Right renal cortex interstitium (tissue), 3 donors: ENCODE measurements around the gene HES7. TPM values are rescaled to one million over a fixed set of nuclear protein-coding genes. Genes with fewer than 3 reads are reported as not detected.
"Not testable (repeated sequence)": the region's sequence is repeated elsewhere in the genome, so short reads cannot be mapped to it uniquely, and the experiment has no call there.

Source experiments
- DNase-seq, 3 donors: peaks; one replicate each; pipeline ENCODE4 v3.0.0-alpha.2; 2013; ENCODE audit warnings: low read depth in 3 of 3, low spot score in 2 of 3
- polyA plus RNA-seq, 3 donors: library from polyadenylated mRNA; unstranded; fragments of 120-200 nt; gene quantifications; one replicate each; pipeline ENCODE4 v1.2.1, GENCODE V29; 2013; ENCODE audit not compliant: insufficient read length in 3 of 3

Gene HES7
- polyA plus RNA-seq, 3 donors, result not detected

DNA sequence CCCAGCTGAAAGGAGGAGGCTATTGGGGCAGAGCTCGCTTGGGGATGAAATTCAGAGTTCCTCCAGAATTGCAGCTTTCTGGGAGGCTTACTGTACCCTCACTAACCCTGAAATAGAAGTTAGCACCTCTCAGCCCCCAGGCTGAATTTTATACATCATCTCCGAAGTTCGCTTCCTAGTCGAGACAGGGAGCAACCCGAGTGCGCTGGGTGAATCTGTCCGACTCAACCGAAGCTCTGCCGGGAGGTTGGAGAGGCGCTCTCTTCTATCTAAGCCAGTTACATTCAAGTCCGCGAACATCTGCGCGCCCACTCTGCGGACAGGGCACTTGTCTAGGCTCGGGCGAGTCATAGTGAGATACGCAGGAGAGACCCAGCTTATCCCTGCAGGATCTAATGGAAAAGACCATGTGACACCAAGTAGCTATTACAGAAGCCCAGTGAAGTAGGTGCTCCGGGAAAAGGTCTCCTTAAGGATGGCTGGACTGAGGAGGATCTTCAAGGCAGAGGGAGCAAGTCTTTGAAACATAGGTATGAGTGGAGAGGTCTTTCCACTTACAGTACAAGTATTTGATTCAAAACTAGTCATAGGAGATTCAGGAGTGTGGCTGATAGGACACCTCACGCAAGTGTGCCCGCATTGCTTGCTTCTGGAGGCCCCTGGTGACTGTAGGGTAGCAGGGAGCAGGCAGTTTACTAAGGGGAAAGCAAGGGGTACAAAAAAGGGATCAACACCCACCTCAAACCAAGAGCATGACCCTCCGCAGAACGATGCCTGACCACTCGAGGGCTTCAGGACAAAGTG, 646 bp upstream of the HES7 start:
- no peak for DNase-seq

DNA sequence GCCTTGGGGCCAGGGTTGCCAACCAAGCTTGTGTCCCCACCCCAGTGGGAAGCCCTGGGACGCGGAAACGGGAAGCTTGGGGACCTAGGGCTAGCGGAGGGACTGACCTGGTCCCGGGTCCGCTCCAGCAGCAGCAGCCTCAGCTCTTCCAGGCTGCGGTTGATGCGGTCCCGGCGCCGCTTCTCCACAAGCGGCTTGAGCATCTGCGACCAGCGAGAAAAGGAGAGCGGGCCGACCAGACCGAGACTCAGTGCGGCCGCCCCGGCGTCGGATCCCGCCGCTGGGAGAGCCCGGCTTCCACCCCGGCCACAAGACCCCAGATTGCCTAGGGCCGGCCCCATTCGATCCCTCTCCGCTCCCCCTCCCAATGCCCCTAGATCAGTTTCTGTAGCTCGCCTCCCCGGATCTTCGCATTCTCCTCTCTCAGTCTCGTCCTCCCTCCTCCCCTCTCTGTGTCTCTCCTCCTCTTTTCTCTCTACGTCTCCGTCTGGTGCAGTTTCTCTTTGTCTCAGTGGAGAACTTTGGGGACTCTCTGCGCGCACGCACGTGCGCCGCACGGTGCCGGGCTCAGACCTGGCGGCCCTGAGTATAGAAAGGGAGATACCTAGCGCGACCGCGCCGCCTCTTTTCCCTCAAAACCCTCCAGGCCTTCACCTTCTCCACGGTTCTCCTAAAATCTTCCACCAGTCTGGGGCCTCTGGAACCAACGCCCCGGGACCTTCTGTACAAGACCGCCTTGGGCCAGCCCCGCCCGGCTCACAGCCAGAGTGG, 797 bp downstream of the HES7 start:
- no peak for DNase-seq

DNA sequence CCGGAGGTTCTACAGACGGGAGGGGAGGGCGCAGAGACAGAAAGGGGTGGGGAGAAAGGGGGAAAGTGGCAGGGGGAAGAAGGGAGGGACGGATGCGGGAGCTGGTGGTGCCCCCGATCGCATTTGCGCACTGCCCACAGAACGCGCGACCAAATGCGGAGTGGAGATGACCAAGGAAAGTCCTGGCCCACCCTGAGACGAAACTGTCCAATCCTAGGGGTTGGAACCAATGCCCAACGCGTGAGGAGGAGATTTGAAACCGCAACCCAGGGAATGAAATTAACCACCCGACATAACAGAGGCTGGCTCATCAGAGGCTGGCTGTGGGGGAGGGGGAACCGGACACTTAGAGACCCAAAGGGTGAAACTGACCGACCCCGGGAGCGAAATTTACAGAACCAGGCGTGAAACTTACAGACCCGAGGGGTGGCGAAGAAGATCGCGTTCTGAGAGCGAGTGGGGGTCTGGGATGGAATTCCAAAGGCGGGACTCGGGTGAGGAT, 1.4 kb downstream of the HES7 start:
- no peak for DNase-seq

DNA sequence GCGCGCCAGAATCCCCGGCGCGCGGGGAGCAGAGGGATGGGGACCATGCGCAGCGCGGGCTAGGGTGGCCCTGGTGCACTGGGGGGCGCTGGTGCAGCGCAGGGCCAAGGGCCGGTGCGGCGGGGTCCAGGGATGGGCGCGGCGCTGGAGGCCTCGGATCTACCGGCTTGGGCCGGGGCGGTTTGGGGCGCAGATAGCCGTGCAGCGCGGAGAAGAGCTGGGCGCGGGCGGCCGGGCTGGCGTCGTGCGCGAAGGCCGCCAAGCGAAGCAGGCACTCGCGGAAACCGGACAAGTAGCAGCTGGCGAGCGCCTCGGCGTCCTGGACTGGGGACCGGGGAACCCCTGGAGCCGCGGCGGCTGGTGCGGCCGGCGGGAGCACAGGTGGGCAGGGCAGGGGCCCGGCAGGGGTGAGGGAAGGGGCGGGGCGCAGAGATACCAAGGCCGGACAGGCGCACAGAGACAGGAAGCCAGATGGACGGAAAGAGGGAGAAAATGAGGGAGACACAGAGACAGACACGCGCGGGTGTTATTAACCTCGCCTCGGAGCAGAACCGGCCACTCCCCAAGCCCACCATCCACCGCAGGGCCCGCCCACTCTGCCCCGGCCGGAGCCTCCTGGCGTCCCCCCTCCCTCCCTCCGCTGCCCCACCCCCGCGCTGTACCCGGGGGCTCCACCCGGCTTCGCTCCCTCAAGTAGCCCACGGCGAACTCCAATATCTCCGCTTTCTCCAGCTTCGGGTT, 2.1 kb downstream of the HES7 start:
- DNase-seq, result no peak

DNA sequence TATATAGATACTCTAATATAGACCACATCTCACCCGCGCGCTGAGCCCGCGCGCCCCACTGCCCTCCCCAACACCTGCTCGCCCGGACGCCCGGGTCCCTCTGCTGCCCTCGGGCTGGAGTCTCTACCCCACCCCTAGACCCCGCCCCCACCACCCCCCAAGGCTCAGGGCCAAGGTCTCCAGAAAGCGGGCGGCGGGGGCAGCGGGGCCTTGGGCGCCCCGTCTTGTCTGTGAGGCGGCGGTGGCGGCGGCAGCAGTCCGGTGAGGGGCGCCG, 2.6 kb downstream of the HES7 start:
- no peak for DNase-seq

DNA sequence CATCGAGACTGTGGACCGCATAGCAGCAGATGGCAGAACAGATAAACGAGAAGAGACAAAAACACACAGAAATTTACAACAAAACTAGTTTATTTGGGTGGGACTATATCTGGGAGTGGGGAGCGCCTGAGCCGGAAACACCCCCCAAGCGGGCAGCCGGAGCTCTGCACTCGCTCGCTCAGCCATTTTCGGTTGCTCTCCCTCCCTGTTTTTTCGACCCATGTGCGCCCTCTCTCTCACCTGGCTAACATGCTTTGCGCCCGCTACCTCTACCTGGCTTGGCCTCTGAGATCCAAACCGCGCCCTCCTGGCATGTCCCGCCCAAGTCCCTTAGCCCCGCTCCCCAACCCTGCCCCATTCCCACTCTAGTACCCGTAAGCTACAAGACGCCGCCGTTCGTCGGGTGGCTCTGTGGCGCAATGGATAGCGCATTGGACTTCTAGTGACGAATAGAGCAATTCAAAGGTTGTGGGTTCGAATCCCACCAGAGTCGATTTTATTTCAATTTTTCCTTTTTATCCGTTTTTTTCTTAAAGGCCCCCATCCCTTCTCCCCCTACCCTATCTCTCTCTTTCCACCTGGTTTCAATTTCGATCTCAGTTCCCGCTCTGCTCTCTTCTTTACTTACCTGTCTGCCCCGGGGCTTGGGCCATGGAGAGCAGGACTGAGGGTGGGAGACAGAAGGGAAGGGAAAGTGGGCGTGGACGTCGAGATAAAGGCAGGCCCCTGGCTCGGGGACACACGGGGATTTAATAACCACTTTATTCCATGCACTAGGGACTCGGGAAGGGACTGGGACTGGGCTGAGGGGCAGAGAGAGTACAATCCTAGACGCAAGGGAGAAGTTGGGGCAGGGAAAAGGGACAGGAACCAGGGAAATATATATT, 3.1 kb downstream of the HES7 start:
- DNase-seq, result no peak

DNA sequence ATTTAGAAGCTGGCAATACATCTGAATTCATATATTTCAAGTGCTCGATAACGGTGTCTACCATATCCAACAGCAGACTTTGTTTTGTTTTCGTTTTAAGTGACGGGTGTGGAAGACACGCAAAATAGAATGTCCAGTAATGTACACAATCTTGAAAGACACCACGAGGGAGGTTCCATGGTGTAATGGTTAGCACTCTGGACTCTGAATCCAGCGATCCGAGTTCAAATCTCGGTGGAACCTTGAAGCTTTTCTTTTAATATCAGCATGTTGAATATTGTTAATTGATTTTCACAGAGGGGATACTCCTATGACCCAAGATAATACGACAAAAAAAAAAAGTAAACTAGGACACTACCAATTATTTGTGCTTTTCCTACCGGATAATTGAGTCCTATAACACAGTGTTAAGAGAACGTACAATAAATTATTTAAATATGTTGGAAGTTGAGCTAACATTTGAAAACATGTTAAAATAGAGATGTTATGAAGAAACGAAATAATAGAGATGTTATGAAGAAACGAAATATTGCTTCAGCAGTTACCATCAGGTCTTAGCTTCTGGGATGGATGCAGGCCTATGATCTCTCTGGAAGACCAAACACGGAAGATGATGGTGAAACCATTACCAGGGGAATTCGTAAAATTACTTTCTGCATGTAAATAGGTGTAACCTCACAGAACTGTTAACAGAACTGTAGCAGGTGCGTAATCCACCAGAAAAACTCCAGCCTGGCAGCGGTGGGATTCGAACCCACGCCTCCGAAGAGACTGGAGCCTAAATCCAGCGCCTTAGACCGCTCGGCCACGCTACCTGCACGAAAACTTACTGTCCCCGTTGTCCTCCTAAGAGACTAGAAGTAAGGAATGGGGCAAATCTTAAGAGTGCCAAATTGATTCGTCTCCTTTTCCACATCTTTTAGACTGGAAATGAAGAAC, 4.1 kb downstream of the HES7 start:
- peak in 2 of 3 donors; percentile 90 to 91 for DNase-seq

DNA sequence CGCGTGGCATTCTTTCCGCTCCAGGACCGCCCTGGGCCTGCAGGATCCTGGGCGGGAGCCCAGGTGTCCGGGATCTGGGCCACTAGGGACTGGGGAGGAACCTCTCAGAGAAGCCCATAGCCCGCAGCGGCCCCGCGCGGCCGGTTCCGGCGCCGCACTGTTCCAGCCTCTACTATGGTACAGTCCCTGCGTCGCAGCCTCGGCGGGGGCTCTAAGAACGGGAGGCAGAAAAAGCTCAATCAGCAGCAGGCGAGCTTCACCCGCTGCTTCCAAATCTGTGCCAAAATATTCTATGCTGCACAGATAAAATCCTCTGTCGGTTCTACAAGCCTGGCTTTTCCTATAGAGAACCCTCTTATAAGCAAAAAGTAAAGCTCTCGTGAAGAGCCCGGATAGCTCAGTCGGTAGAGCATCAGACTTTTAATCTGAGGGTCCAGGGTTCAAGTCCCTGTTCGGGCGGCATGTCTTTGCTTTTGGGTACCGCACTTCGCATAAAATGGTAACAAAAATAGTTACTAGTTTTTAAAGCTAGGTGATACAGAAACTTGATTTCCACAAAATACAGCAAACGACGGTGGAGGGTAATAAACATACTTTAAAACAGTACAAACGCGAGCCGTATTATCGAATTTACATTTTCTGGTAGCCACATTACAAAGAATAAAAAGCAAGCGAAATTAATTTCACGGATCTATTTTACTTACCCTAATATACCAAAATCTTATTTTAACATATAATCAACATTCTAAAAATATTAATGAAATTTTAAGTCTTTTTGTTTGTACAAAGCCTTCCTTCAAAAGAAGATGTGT, 4.9 kb downstream of the HES7 start:
- peak in 1 of 3 donors; percentile 76 for DNase-seq

DNA sequence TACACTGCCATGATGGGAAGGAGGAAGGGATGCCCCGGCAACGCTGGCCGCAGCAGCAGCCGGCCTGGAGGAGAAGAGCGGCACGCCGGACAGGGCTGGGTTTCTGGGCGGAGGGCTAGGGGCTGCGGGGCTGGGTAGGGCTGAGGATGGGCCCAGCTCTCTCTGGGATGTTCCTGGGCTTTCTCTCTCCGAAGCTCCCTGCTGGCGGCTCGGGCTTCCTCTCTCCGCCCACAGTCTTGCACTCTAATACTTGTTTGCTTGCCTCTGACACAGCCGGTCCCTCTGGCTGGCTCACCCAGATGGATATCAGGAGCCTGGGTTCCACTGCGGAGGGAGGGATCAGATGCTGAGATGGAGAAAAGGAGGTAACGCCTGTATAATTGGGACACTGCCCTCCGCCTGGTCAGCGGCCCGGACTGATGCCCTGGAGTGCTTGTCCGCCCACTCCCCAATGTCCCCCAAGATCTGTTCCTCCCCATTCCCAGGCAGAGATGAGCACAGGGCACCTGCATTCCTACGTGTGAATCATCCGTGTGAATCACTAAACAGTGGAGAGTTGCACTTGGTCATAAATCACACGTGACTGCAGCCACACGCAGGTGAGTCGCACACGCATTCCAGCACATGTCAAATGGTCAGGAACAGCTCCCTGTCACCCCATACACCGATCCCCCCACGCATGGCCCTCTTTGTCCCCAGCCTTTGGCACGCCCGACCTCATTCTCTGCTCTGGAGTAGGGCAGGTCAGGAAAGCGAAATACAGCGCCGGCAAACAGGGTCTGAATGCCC, 5.7 kb downstream of the HES7 start, which contains the start of gene ALOXE3:
ALOXE3 (minus strand) TSS at position 535 of the 789 bp plus-strand sequence; CDS start at position 11, 524 bp downstream.
- DNase-seq, result no peak

DNA sequence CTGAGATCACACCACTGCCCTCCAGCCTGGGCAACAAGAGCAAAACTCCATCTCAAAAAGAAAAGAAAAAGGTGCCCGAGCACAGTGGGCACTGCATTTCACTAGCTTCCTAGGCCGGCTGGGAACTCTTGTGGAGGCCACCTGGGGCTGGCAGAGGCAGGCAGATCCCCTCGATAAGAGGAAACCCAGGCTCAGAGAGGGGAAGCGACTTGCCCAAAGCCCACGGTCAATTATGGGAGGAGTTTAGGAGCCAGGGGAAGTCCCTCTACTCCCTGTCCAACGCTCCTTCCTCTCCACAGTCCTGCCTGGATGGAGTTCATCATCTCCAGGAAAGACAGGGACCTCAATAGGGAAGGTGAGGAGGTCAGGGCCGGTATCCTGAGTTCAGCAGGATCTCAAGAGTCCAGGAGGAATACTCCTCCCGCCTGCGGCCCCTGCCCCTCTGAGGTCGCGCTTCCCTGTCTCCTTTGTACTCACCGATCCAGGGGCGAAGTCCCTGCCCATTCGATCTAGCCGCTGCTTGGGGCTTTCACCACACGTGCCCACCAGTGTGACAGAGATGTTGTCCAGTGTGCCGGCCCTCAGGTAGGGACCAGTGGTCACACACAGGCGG, 6.4 kb downstream of the HES7 start:
- DNase-seq, result no peak

DNA sequence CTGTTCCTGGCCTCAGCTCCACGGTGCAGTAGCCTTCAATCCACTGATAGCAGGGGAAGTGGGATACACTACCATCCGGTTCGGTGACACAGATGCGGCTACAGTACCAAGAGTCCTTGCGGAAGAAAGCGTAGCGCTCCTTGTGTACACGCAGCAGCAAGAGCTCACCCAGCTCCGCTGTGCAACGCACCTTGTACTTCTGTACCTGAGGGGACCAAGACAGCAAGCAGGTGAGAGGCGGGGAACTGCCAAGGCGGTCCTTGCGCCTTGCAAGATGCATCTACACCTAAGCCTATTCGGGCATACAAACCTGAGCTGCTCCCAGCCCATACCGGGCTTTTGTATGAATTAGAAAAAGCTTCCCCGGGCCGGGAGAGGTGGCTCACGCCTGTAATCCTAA, 7.1 kb downstream of the HES7 start:
- DNase-seq, result no peak

DNA sequence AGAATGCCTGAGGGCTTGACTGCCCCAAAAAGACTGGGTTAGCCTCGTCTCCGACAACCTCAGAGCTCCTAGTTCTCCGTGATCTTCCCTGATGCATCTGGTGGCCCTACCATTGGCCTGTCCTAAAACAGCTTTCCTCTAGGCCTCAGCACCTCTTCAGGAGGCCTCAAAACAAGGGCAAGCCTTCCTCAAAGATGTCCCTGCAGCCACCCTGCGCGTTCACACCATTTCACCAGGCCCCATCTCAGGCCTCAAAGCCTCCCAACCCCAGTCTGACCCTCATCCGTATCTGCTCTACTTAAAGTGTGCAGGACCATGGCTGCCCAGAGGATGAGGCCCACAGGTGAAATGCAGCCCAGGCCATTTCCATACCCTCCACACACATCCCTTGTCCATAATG, 13.0 kb downstream of the HES7 start:
- DNase-seq, result no peak

DNA sequence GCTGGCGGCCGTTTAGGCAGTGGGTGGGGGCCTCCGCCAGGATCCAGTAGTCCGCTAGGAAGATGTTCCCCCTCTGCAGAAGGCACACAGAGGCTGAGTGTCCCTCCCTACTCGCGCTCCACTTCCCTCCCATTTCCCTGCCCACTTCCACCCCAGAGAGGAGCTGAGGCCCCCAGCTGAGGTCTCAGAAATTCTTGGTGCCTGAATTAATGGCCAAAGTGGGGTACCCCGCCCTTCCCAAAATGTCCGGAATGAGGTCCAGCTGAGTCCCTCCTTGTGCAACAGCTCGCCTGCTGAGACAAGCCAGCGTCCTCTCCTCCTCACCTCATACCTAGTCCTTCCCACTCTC, 13.5 kb downstream of the HES7 start:
- no peak for DNase-seq

DNA sequence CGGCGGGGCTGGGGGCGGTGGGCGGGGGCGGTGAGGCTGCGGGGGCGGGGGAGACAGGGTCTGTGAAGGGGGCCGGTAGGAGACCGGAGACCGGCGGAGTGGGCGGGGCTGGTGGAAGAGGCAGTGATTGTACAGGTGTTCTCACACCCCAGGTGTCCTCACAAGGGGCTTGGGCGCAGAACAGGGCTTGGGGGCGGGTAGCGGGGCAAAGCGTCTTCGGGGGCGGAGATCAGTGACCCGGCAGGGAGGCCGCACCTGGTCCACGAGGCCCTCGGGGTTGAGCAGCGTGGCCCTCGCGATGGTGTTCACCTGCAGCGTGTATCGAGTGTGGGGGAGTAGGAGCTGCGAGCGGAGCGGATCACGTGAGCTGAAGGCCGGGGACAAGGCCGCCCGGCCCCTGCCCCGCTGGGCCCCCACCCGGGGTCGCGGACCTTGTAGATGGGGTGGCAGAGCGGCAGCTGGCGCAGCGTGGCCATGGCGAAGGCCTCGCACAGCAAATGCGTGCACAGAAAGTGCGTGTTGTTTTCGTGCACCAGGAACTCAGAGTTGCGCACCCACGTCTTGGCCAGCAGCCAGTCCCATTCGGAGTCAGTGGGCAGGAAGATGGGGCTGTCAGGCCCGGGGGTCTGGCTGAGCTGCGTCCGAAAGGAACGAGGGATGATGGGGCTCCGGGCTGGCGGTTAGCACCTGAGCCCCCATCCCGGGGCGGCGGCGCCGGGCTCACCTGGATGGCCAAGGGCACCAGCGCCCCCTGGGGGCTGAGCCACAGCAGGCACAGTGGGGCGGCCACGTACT, 14.0 kb downstream of the HES7 start:
- DNase-seq, result no peak

DNA sequence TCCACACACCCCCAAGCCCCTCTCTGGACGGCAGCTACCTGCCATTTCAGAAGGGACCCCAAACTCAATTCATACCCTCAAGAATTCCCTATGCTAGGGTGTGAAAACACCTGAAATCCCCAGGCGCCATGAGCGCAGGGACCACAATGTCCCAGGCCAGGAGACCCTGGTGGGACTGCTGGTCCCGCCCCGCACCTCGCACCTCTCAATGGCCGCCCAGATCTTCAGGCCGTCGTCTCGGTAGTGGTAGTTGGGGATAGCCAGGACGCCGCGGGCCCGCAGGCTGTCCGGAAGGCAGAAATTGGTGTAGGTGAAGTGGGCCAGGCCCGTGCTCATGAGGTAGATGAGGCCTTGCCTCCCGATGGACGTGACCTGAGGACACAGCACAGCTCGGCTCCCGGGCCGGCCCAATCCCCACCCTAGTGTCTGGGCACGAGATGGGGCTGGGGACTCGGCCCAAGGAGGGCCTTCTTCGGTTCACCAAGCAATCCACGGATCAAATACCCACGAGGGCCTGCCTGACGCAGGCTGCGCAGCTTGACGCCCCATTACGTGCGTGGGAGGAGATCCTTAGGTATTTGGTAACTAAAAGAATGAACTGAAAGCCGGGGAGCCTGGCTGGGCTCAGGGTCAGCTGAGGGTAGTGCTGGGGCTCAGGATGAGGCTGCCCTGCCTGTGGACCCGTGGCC, 14.8 kb downstream of the HES7 start:
- DNase-seq, result no peak

DNA sequence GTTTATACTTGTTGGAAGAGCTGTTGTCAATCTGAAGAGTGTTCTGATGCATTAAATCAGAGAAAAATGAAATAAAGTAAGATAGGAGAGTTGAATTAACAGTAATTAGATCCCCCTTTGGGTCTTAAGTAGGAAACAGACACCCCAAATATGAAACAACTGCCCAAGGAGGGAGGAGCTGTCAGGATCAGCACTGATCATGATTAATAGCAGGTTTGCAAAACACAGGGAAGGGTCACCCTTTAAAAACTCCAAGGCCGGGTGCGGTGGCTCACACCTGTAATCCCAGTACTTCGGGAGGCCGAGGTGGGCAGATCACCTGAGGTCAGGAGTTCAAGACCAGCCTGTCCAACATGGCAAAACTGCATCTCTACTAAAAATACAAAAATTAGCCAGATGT, 16.9 kb downstream of the HES7 start:
- DNase-seq, result not testable (repeated sequence)
